HepG2 (cell line): ENCODE measurements around the gene C16orf87. TPM values are rescaled to one million over a fixed set of nuclear protein-coding genes. Genes with fewer than 3 reads are reported as not detected.

Experiments
- AKAP8 ChIP-seq: sonication (generic); formaldehyde crosslinking; IDR thresholded peaks from 2 replicates; pipeline ENCODE4 v1.5.1; 2020; ENCODE audit warnings: mild to moderate bottlenecking, missing genetic modification reagents
- ATF3 ChIP-seq: sonication (generic); formaldehyde crosslinking; IDR thresholded peaks from 2 replicates; pipeline ENCODE4 v1.4.0; 2020; ENCODE audit warnings: missing genetic modification reagents
- DMAP1 ChIP-seq: IDR thresholded peaks from 2 replicates; pipeline ENCODE4 v1.6.1; 2016
- GATAD1 ChIP-seq: IDR thresholded peaks from 2 replicates; pipeline ENCODE4 v1.6.1; 2016; ENCODE audit warnings: missing genetic modification reagents, missing compliant biosample characterization
- HMGA1 ChIP-seq: sonication (generic); formaldehyde crosslinking; conservative IDR thresholded peaks from 2 replicates; pipeline ENCODE4 v1.4.0; 2020; ENCODE audit warnings: missing genetic modification reagents
- HNRNPLL ChIP-seq: fragments of 200-400 bp; formaldehyde crosslinking; IDR thresholded peaks from 2 replicates; pipeline ENCODE4 v1.6.1; 2017; ENCODE audit warnings: mild to moderate bottlenecking, low read depth, low read length; ENCODE audit not compliant: poor library complexity, severe bottlenecking
- IRF2 ChIP-seq: IDR thresholded peaks from 2 replicates; pipeline ENCODE4 v1.6.1; 2018; ENCODE audit warnings: missing genetic modification reagents, missing compliant biosample characterization
- KLF15 ChIP-seq: sonication (generic); formaldehyde crosslinking; IDR thresholded peaks from 2 replicates; pipeline ENCODE4 v1.8.1; 2023; ENCODE audit warnings: borderline replicate concordance, mild to moderate bottlenecking, inconsistent platforms, missing genetic modification reagents, mixed read lengths
- MTF2 ChIP-seq: sonication (generic); formaldehyde crosslinking; IDR thresholded peaks from 2 replicates; pipeline ENCODE4 v1.5.0; 2020; ENCODE audit warnings: missing genetic modification reagents, borderline replicate concordance
- PBX2 ChIP-seq: IDR thresholded peaks from 2 replicates; pipeline ENCODE4 v1.6.1; 2016; ENCODE audit warnings: control low read depth
- PHB2 ChIP-seq: fragments of 450-650 bp; IDR thresholded peaks from 2 replicates; pipeline ENCODE4 v1.6.1; 2018; ENCODE audit not compliant: partially characterized antibody
- REST ChIP-seq, 2 experiments: IDR thresholded peaks; 2 replicates each; pipeline ENCODE4 v1.6.1; 2011 to 2012; ENCODE audit warnings: low read length in 2 of 2, borderline replicate concordance in 1 of 2, low read depth in 1 of 2, mild to moderate bottlenecking in 1 of 2, moderate library complexity in 1 of 2
- TERF1 ChIP-seq: sonication (generic); formaldehyde crosslinking; IDR thresholded peaks from 2 replicates; pipeline ENCODE4 v1.8.0; 2022; ENCODE audit warnings: mild to moderate bottlenecking, missing genetic modification reagents, moderate library complexity
- ZC3H13 ChIP-seq: sonication (generic); formaldehyde crosslinking; IDR thresholded peaks from 2 replicates; pipeline ENCODE4 v1.8.1; 2023; ENCODE audit warnings: mild to moderate bottlenecking, missing genetic modification reagents, moderate library complexity
- ZFP62 ChIP-seq: sonication (generic); formaldehyde crosslinking; IDR thresholded peaks from 2 replicates; pipeline ENCODE4 v1.4.0; 2020; ENCODE audit warnings: missing genetic modification reagents
- ZMYM2 ChIP-seq: sonication (generic); formaldehyde crosslinking; IDR thresholded peaks from 2 replicates; pipeline ENCODE4 v1.8.0; 2022; ENCODE audit warnings: mild to moderate bottlenecking, missing genetic modification reagents
- ZNF101 ChIP-seq: sonication (generic); formaldehyde crosslinking; IDR thresholded peaks from 2 replicates; pipeline ENCODE4 v1.4.0; 2020; ENCODE audit warnings: mild to moderate bottlenecking, low read depth, missing genetic modification reagents, borderline replicate concordance
- ZNF280B ChIP-seq: sonication (generic); formaldehyde crosslinking; IDR thresholded peaks from 2 replicates; pipeline ENCODE4 v1.5.0; 2020; ENCODE audit warnings: missing genetic modification reagents, mild to moderate bottlenecking, borderline replicate concordance
- ZNF333 ChIP-seq: sonication (generic); formaldehyde crosslinking; IDR thresholded peaks from 2 replicates; pipeline ENCODE4 v1.4.0; 2020; ENCODE audit warnings: mild to moderate bottlenecking, missing genetic modification reagents, borderline replicate concordance
- ZNF580 ChIP-seq: IDR thresholded peaks from 2 replicates; pipeline ENCODE4 v1.6.1; 2016; ENCODE audit warnings: low read depth, borderline replicate concordance
- ZNF746 ChIP-seq: sonication (generic); formaldehyde crosslinking; IDR thresholded peaks from 2 replicates; pipeline ENCODE4 v1.8.0; 2022; ENCODE audit warnings: mild to moderate bottlenecking, missing genetic modification reagents
- polyA plus RNA-seq, 8 experiments: library from polyadenylated mRNA; depleted of rRNA in 3 of 8; stranded (reverse) in 7 of 8; unstranded in 1 of 8; fragments of >200 nt; fragmentation: Illumina TruSeq in 4 of 8; extraction: Trizol in 4 of 8; gene quantifications; 2 replicates each; pipeline versions ENCODE4 v1.2.1 to v1.2.3, GENCODE V29; 2011 to 2016; ENCODE audit warnings: low read depth in 4 of 8, missing spikeins in 1 of 8, mixed read lengths in 1 of 8; ENCODE audit not compliant: insufficient read depth in 1 of 8
- total RNA-seq, 5 experiments: library from RNA; depleted of rRNA; stranded (reverse); fragments of >200 nt; fragmentation: Illumina TruSeq; extraction: Trizol; gene quantifications; 2 replicates each; pipeline ENCODE4 v1.2.3, GENCODE V29; 2016; ENCODE audit warnings: low read depth in 1 of 5

C16orf87 gene
- total and polyA plus RNA-seq, 2 of the 13 experiments (the other 11 are each of a cell fraction or from before 2014, with no cell fraction given), result 8.6 to 19.5 TPM

- peak; percentile 94; the same call in 1 of the 2 replicates for TF ChIP-seq ZNF280B (CRISPR knock-in tag)
- peak; percentile 80 for TF ChIP-seq HNRNPLL
- TF ChIP-seq ZC3H13 (CRISPR knock-in tag), result peak; percentile 53
- TF ChIP-seq DMAP1 (CRISPR knock-in tag), result peak; percentile 97
- TF ChIP-seq PBX2 (CRISPR knock-in tag), result no peak
- peak; percentile 57 for TF ChIP-seq GATAD1 (CRISPR knock-in tag)
- peak; percentile 57; the same call in 1 of the 2 replicates for TF ChIP-seq ATF3 (CRISPR knock-in tag)
- no peak for TF ChIP-seq ZMYM2 (CRISPR knock-in tag)
- TF ChIP-seq TERF1 (CRISPR knock-in tag), result no peak
- no peak for TF ChIP-seq ZNF746 (CRISPR knock-in tag)
- no peak for TF ChIP-seq ZNF101
- TF ChIP-seq ZNF333, result peak; percentile 44; the same call in 1 of the 2 replicates
- TF ChIP-seq MTF2 (CRISPR knock-in tag), result peak; percentile 98
- no peak; a peak in 1 of 4 replicates for TF ChIP-seq REST (IDR thresholded peaks at IDR 0.05; ENCODE audit: borderline replicate concordance in 1 of 2, low read depth in 1 of 2, low read length in 2 of 2)
- TF ChIP-seq ZFP62, result no peak
- no peak for TF ChIP-seq PHB2
- no peak for TF ChIP-seq HMGA1 (CRISPR knock-in tag)
- TF ChIP-seq KLF15, result peak; percentile 83; the same call in 1 of the 2 replicates
- TF ChIP-seq AKAP8 (CRISPR knock-in tag), result no peak
- TF ChIP-seq ZNF580 (CRISPR knock-in tag), result no peak
- 0 out of 2 replicates have a peak, but pooled peaks have one; percentile 39 for TF ChIP-seq IRF2 (CRISPR knock-in tag)
Observed at GRCh38 chr16:46789499-46790414, 41.2 kb downstream of the C16orf87 start (continued).
